Gastroesophageal sphincter (tissue), 4 donors: ENCODE measurements around the gene THTPA. TPM values are rescaled to one million over a fixed set of nuclear protein-coding genes. Genes with fewer than 3 reads are reported as not detected.
A peak's percentile ranks its signal among the peaks of the same experiment; 100 is the strongest.

Experiments
- ATAC-seq: fragments of 150-250 bp; one replicate; pipeline ENCODE4 v1.9.1; 2016; ENCODE audit warnings: mild to moderate bottlenecking, moderate library complexity
- H3K27ac ChIP-seq, 4 donors: fragments of 200-600 bp; sonication (generic) in 3 of 4; 1 replicate in 3 of 4; 2 replicates in 1 of 4; pipeline ENCODE4 v1.5.1; 2016 to 2019
- H3K27me3 ChIP-seq: fragments of 200-600 bp; sonication (generic); one replicate; pipeline ENCODE4 v1.5.1; 2019
- H3K36me3 ChIP-seq, 2 donors: fragments of 200-600 bp; sonication (generic); one replicate each; pipeline ENCODE4 v1.5.1; 2019; ENCODE audit warnings: control low read depth in 1 of 2
- H3K4me1 ChIP-seq, 3 donors: fragments of 200-600 bp; sonication (generic); 1 replicate in 2 of 3; 2 replicates in 1 of 3; pipeline ENCODE4 v1.5.1; 2016 to 2019; ENCODE audit warnings: control low read depth in 2 of 3
- H3K4me3 ChIP-seq, 2 donors: fragments of 200-600 bp; sonication (generic); one replicate each; pipeline ENCODE4 v1.5.1; 2019; ENCODE audit warnings: mild to moderate bottlenecking in 1 of 2, moderate library complexity in 1 of 2
- H3K9me3 ChIP-seq, 3 donors: fragments of 200-600 bp; sonication (generic); one replicate each; pipeline ENCODE4 v1.5.1; 2017 to 2019; ENCODE audit warnings: control low read depth in 2 of 3
- EP300 ChIP-seq: sonication (generic); formaldehyde crosslinking; IDR thresholded peaks from one replicate; pipeline ENCODE4 v1.6.1; 2017; ENCODE audit warnings: antibody characterized with exemption, mild to moderate bottlenecking
- POLR2A ChIP-seq, 2 donors: fragments of 450-650 bp; IDR thresholded peaks; one replicate each; pipeline ENCODE4 v1.6.1; 2017; ENCODE audit warnings: antibody characterized with exemption in 2 of 2, mild to moderate bottlenecking in 2 of 2, moderate library complexity in 1 of 2
- POLR2AphosphoS5 ChIP-seq: sonication (generic); formaldehyde crosslinking; IDR thresholded peaks from one replicate; pipeline ENCODE4 v1.6.1; 2017; ENCODE audit warnings: antibody characterized with exemption
- WGBS, 2 donors: methylation state at CpG; one replicate each; pipeline ENCODE4 v1.1.5; 2018; ENCODE audit warnings: low coverage in 1 of 2; 5-methylcytosine and 5-hydroxymethylcytosine counted together
- total RNA-seq, 4 donors: library from RNA; depleted of rRNA; stranded (reverse); fragments of >200 nt; gene quantifications; one replicate each; pipeline ENCODE4 v1.1.0, GENCODE V29; 2016
- TF ChIP-seq, protein P1 (sequence below), 4 experiments: fragments of 200-600 bp in 2 of 4; fragments of 450-650 bp in 2 of 4; sonication (generic) in 1 of 4; IDR thresholded peaks; one replicate each; pipeline ENCODE4 v1.5.1; 2017 to 2019; ENCODE audit warnings: antibody characterized with exemption in 4 of 4, mild to moderate bottlenecking in 2 of 4, moderate library complexity in 2 of 4

THTPA gene
- total RNA-seq, 4 donors from 2014 or later, result 17.7 to 28.8 (median 21.3) TPM

DNA sequence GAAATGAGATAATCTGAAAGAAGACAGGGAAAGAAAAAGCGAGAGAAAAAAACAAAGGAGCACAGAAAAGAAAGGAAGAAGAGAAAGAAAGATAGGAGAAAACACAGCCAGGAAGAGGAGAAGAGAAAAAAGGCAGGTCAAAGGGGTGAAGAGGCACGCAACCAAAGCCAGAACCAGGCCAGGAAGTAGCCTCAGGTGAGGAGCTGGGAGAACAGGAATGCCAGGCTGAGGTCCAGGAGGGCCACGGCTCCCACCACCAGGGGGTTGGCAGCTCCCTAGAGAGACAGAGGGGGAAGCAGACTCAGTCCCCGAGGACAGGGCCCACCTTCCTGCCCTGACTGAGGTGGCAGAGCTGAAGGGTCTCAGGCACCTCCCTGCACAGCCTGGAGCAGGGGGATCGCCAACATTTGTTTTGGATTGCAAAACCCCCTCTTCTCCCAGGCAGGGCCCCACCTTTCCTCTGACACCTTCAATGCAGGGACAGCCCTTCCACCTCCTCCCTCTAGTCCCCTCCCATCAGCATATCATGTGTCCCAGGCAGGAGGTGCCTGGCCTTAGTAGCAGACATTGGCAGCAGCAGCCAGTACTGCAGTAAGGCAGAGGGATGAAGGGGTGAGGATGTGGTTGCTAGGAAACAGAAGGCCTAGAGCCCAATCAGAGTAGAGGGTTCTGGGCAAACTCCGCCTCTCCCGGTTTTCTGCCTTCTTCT lies 13.5 kb downstream of the THTPA start:
- peaks cover 0 to 19% (median 0%) of the 10 kb centered on the region in 3 donors for H3K4me1 ChIP-seq
- H3K4me3 ChIP-seq, result no peak overlapping the region
- H3K27me3 ChIP-seq, result peaks cover 42% of the 10 kb centered on the region
- H3K27ac ChIP-seq, result no peak overlapping the region
- ATAC-seq, result no peak
- TF ChIP-seq, protein P1, sequence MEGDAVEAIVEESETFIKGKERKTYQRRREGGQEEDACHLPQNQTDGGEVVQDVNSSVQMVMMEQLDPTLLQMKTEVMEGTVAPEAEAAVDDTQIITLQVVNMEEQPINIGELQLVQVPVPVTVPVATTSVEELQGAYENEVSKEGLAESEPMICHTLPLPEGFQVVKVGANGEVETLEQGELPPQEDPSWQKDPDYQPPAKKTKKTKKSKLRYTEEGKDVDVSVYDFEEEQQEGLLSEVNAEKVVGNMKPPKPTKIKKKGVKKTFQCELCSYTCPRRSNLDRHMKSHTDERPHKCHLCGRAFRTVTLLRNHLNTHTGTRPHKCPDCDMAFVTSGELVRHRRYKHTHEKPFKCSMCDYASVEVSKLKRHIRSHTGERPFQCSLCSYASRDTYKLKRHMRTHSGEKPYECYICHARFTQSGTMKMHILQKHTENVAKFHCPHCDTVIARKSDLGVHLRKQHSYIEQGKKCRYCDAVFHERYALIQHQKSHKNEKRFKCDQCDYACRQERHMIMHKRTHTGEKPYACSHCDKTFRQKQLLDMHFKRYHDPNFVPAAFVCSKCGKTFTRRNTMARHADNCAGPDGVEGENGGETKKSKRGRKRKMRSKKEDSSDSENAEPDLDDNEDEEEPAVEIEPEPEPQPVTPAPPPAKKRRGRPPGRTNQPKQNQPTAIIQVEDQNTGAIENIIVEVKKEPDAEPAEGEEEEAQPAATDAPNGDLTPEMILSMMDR (IDR thresholded peaks at IDR 0.05), result no peak
- TF ChIP-seq POLR2AphosphoS5 (no peak), POLR2A (IDR thresholded peaks at IDR 0.05) (no peak), EP300 (no peak)
- no peaks in the 10 kb centered on the region for H3K36me3 ChIP-seq
- WGBS, 2 donors, result 56 to 60% methylated on average over 3 to 5 of the region's 7 CpGs
- no peaks in the 10 kb centered on the region for H3K9me3 ChIP-seq

DNA sequence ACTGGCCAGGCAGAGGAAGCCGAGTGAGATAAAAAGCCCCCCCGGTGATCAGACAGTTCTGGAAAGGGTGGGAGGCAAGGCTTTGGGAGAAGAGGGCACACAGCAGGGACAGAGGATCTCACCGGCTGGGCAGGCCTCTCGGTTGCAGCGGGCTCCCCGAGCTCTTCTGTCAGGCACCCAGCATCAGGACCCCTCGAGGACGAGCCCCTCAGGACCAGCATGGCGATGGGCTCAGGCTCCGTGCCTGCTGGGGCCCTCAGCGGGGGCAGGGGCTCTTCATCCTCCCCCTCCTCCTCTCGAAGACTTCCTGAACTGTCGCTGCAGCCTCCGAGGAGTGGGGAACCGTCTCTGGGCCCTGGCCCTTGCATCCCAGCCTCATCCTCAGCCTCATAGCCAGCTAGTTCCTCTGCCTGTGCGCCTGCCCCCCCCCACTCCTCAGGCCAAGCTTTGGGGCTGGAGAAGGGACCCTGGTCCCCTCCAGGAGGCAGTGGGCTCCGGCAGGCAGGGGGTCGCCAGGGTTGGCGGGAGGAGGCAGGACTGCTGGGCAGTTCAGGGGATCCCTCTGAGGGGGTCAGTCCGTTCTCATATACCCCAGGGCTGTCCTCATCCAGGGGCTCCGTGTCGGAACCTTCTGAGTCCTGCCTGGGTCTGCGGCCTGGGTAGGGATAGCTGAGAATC lies 14.9 kb downstream of the THTPA start:
- Histone ChIP-seq H3K27me3 (peaks cover 55% of the 10 kb centered on the region), H3K9me3 (no peaks in the 10 kb centered on the region), H3K27ac (no peak overlapping the region), H3K36me3 (no peaks in the 10 kb centered on the region), H3K4me1 (peaks cover 0 to 22% (median 0%) of the 10 kb centered on the region in 3 donors), H3K4me3 (no peak overlapping the region)
- TF ChIP-seq POLR2AphosphoS5 (no peak), EP300 (no peak), POLR2A (IDR thresholded peaks at IDR 0.05) (no peak)
- TF ChIP-seq, protein P1 (IDR thresholded peaks at IDR 0.05), result no peak
- no peak for ATAC-seq
- WGBS, 2 donors, result 93% methylated on average over 4 of the region's 23 CpGs; no CpG with 5 or more reads in 1 of the 2 donors

DNA sequence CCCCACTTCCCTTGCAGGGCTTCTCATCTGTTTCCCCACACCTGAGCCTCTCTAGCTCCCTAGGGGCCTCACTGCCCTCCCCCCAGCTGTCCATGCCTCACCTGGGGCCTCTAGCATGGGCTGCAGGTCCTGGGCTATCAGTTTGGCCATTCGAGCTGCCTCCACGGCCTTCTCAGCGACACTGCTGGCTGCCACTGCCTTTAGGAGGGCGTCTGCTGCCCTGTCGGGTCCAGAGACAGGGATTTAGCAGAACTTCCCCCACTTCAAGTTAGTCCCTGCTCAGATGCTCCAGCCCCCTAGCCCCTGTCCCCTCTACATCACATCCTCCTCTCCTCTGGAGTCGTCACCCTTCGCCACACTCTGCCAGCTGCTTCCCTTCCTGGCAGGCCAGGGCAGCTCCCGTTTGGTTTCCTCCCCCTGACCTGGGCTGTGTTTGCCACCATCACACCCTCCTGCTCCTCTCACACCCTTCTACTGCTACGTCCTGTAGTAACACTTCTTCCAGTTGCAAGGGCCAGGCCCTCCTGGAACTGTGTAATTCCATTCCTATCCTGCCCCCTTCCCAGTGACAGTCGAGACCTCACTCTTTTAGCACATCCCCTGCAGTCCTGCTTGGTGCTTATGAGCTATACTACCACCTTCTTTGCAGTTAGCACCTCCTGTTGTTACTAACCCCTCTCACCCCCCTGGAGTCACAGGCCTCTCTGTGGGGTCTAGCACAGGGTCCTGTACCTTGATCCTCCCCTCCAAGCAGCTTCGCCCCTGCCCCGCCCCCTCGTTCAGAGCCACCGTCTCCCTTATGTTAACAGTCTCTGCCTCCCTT lies 15.8 kb downstream of the THTPA start:
- Histone ChIP-seq H3K27me3 (peaks cover 65% of the 10 kb centered on the region), H3K27ac (no peak overlapping the region), H3K4me1 (peaks cover 0 to 24% (median 9%) of the 10 kb centered on the region in 3 donors), H3K4me3 (no peak overlapping the region), H3K9me3 (no peaks in the 10 kb centered on the region), H3K36me3 (no peaks in the 10 kb centered on the region)
- WGBS, 2 donors, result 56 to 62% methylated on average over 7 to 12 of the region's 14 CpGs
- TF ChIP-seq POLR2A (IDR thresholded peaks at IDR 0.05) (no peak), POLR2AphosphoS5 (no peak), EP300 (no peak)
- TF ChIP-seq, protein P1 (IDR thresholded peaks at IDR 0.05), result no peak
- no peak for ATAC-seq

DNA sequence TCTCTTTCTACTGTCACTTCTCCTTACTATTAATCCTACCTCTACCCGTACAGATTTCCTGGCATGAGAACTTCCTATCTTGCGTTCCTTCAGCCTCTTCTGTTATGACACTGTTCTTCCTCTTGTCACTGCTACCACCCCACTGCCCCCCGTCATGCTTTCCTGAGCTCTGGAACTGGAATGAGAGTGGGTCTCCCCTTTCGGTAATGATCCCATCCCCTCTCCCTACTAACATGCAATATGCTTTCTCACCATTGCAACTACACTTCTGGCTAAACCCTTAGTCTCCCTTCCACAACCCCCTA lies 16.4 kb downstream of the THTPA start:
- Histone ChIP-seq H3K27ac (peak overlapping the region in 1 of 4 donors; percentile 21), H3K36me3 (no peaks in the 10 kb centered on the region), H3K9me3 (no peaks in the 10 kb centered on the region), H3K4me3 (no peak overlapping the region), H3K4me1 (peaks cover 0 to 25% (median 14%) of the 10 kb centered on the region in 3 donors), H3K27me3 (peaks cover 71% of the 10 kb centered on the region)
- TF ChIP-seq, protein P1 (IDR thresholded peaks at IDR 0.05), result no peak
- TF ChIP-seq POLR2A (IDR thresholded peaks at IDR 0.05) (no peak), POLR2AphosphoS5 (no peak), EP300 (no peak)
- no peak for ATAC-seq
- WGBS, 2 donors, result 20 to 57% methylated on average over 1 to 4 of the region's 4 CpGs
